ENCODE results near the gene DFFA.

DFFA gene

DNA sequence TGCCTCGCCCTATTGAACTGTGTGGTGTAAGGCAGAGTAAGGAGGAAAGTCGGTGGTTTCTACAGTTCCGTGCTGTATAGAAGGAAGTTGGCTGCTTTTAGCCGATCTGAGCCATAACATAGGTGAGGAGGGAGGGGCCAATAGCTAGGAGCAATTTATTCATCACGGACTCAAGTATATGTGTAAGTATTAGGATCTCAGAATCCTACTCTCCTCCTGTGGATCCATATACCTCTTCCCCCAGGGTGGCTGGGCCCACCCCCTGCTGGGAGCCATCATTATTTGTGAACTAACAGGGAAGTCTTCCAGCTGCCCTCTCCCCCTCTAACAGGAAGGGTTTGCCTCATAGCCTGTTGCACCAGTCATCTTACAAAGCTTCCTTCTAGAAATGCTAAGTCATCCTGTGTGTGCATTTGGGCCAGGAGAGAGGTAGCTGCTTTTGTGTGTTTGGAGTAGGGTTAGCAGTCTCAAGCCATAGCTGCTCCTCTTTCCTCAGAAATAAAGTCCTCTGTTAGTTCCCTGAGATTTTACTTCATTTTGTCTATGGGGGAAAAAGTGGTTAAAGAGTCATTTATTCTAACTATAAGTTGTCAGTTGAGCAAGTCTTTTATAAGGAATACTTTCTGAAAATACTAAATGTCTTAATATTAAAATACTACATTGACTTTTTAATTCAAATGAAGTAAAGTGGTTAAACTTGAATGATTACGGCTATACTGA lies 57.0 kb downstream of the DFFA start:
- TF ChIP-seq, protein P1, sequence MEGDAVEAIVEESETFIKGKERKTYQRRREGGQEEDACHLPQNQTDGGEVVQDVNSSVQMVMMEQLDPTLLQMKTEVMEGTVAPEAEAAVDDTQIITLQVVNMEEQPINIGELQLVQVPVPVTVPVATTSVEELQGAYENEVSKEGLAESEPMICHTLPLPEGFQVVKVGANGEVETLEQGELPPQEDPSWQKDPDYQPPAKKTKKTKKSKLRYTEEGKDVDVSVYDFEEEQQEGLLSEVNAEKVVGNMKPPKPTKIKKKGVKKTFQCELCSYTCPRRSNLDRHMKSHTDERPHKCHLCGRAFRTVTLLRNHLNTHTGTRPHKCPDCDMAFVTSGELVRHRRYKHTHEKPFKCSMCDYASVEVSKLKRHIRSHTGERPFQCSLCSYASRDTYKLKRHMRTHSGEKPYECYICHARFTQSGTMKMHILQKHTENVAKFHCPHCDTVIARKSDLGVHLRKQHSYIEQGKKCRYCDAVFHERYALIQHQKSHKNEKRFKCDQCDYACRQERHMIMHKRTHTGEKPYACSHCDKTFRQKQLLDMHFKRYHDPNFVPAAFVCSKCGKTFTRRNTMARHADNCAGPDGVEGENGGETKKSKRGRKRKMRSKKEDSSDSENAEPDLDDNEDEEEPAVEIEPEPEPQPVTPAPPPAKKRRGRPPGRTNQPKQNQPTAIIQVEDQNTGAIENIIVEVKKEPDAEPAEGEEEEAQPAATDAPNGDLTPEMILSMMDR (IDR thresholded peaks at IDR 0.05; ENCODE audit: borderline replicate concordance, control extremely low read depth, extremely low read depth, insufficient read depth, missing control alignments): no peak
- DNase-seq (ENCODE audit: low spot score): no peak

DNA sequence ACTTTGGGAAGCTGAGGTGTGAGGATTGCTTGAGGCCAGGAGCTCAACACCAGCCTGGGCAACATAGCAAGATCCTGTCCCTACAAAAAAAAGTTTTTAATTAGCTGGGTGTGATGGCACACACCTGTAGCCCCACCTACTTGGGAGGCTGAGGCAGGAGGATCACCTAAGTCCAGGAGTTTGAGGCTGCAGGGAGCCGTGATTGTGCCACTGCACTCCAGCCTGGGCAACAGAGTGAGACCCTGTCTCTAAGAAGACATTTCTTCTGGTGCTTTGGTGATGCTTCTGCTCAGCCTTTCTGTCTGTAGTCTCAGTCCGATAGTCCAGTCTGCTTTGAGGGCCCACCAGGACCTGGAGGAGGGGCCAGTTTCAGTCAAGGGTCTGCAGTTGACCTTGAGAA lies 65.1 kb downstream of the DFFA start:
- in situ Hi-C loops (cut with MboI; ENCODE audit: low sequenced_read_pairs, unreplicated experiment): no loop called here
- TF ChIP-seq, protein P1 (IDR thresholded peaks at IDR 0.05; ENCODE audit: borderline replicate concordance, control extremely low read depth, extremely low read depth, insufficient read depth, missing control alignments): no peak
- no peak for DNase-seq (ENCODE audit: low spot score)

More for the DNA sequence above, 57.0 kb downstream of the DFFA start:
- in situ Hi-C loops (cut with MboI; ENCODE audit: low sequenced_read_pairs, unreplicated experiment): no loop called here
